Body of pancreas (tissue), 4 donors: ENCODE data around the gene KHDRBS2.

Experiments
- CTCF ChIP-seq, 7 experiments: fragments of 450-650 bp in 4 of 7; fragments of 200-600 bp in 3 of 7; sonication (generic) in 3 of 7; IDR thresholded peaks; one replicate each; pipeline ENCODE4 v1.5.1; 2016 to 2019; ENCODE audit warnings: antibody characterized with exemption in 7 of 7
- POLR2A ChIP-seq, 3 donors: fragments of 450-650 bp; IDR thresholded peaks; one replicate each; pipeline ENCODE4 v1.6.1; 2016; ENCODE audit warnings: antibody characterized with exemption in 3 of 3, mild to moderate bottlenecking in 2 of 3

- TF ChIP-seq POLR2A (IDR thresholded peaks at IDR 0.05) (no peak), CTCF (IDR thresholded peaks at IDR 0.05) (no peak)
Observed at GRCh38 chr6:62236784-62237183, 49.2 kb downstream of the KHDRBS2 start.
